SKM-1 treated with dmso at 0.1 percent for 144 hours (cell line): Measurements from ENCODE around the gene FNBP1L.

Source experiments
- DNase-seq: peaks from one replicate; lab custom pipeline; 2025; ENCODE audit not compliant: unreplicated experiment; lab: John Stamatoyannopoulos, UW

FNBP1L gene

GRCh38 chr1:93447481-93448291, at the start of gene FNBP1L:
Gene FNBP1L (plus strand): TSS chr1:93448118. CDS start chr1:93448282, 164 bp downstream.
- no peak for DNase-seq

- no peak for DNase-seq
Observed at GRCh38 chr1:93399781-93400180, 48.1 kb upstream of the FNBP1L start.

GRCh38 chr1:93408203-93408602, 39.7 kb upstream of the FNBP1L start:
- DNase-seq = no peak

- DNase-seq = no peak
Observed at GRCh38 chr1:93411000-93411399, 36.9 kb upstream of the FNBP1L start.

- DNase-seq = peak; percentile 43
Observed at GRCh38 chr1:93414749-93415148, 33.2 kb upstream of the FNBP1L start.

GRCh38 chr1:93415296-93415695, 32.6 kb upstream of the FNBP1L start:
- no peak for DNase-seq

GRCh38 chr1:93416183-93416582, 31.7 kb upstream of the FNBP1L start:
- DNase-seq = no peak

- no peak for DNase-seq
Observed at GRCh38 chr1:93419344-93419743, 28.6 kb upstream of the FNBP1L start.

GRCh38 chr1:93420400-93420799, 27.5 kb upstream of the FNBP1L start:
- DNase-seq = no peak

- DNase-seq = no peak
Observed at GRCh38 chr1:93426181-93426580, 21.7 kb upstream of the FNBP1L start.

GRCh38 chr1:93427656-93428055, 20.3 kb upstream of the FNBP1L start:
- DNase-seq = no peak

GRCh38 chr1:93433407-93433961, 14.4 kb upstream of the FNBP1L start:
- DNase-seq = no peak

GRCh38 chr1:93434088-93434487, 13.8 kb upstream of the FNBP1L start:
- DNase-seq = no peak

GRCh38 chr1:93434987-93435386, 12.9 kb upstream of the FNBP1L start:
- DNase-seq = no peak

- no peak for DNase-seq
Observed at GRCh38 chr1:93435443-93435842, 12.5 kb upstream of the FNBP1L start.

- no peak for DNase-seq
Observed at GRCh38 chr1:93436496-93436895, 11.4 kb upstream of the FNBP1L start.

GRCh38 chr1:93437976-93438605, 9.8 kb upstream of the FNBP1L start:
- peak; percentile 56 for DNase-seq

- DNase-seq = no peak
Observed at GRCh38 chr1:93438716-93439115, 9.2 kb upstream of the FNBP1L start.

GRCh38 chr1:93440272-93440671, 7.6 kb upstream of the FNBP1L start:
- no peak for DNase-seq

GRCh38 chr1:93440706-93441105, 7.2 kb upstream of the FNBP1L start:
- DNase-seq = no peak

GRCh38 chr1:93441589-93441988, 6.3 kb upstream of the FNBP1L start:
- no peak for DNase-seq

- no peak for DNase-seq
Observed at GRCh38 chr1:93442008-93442666, 5.8 kb upstream of the FNBP1L start.
